Panc1 (cell line): ENCODE data around the gene EMILIN3.

Experiments used
- CTCF ChIP-seq: fragments of 450-650 bp; IDR thresholded peaks from 2 replicates; pipeline ENCODE4 v1.5.1; 2017; ENCODE audit warnings: mild to moderate bottlenecking
- REST ChIP-seq, 2 experiments: IDR thresholded peaks; 2 replicates each; pipeline ENCODE4 v1.6.1; 2011 to 2012; ENCODE audit warnings: low read depth in 2 of 2, control low read depth in 1 of 2, low read length in 1 of 2, mild to moderate bottlenecking in 1 of 2, moderate library complexity in 1 of 2; ENCODE audit not compliant: insufficient read depth in 1 of 2
- SIN3A ChIP-seq: IDR thresholded peaks from 2 replicates; pipeline ENCODE4 v1.6.1; 2012; ENCODE audit warnings: low read depth, mild to moderate bottlenecking, low read length, moderate library complexity, borderline replicate concordance; ENCODE audit not compliant: insufficient read depth

- no peak for TF ChIP-seq REST (IDR thresholded peaks at IDR 0.05; ENCODE audit: insufficient read depth in 1 of 2, low read depth in 2 of 2, low read length in 1 of 2)
- no peak for TF ChIP-seq CTCF
- no peak for TF ChIP-seq SIN3A
Measured at GRCh38 chr20:41358717-41359116, 7.9 kb downstream of the EMILIN3 start.
